SH-SY5Y (cell line): Measurements from ENCODE around the gene ASH1L.

Experiments
- GATA2 ChIP-seq: IDR thresholded peaks from 2 replicates; pipeline ENCODE4 v1.6.1; 2011; ENCODE audit warnings: mild to moderate bottlenecking, low read depth, low read length
- GATA3 ChIP-seq: IDR thresholded peaks from 2 replicates; pipeline ENCODE4 v1.6.1; 2011; ENCODE audit warnings: low read depth, mild to moderate bottlenecking, low read length, moderate library complexity

Gene ASH1L

DNA sequence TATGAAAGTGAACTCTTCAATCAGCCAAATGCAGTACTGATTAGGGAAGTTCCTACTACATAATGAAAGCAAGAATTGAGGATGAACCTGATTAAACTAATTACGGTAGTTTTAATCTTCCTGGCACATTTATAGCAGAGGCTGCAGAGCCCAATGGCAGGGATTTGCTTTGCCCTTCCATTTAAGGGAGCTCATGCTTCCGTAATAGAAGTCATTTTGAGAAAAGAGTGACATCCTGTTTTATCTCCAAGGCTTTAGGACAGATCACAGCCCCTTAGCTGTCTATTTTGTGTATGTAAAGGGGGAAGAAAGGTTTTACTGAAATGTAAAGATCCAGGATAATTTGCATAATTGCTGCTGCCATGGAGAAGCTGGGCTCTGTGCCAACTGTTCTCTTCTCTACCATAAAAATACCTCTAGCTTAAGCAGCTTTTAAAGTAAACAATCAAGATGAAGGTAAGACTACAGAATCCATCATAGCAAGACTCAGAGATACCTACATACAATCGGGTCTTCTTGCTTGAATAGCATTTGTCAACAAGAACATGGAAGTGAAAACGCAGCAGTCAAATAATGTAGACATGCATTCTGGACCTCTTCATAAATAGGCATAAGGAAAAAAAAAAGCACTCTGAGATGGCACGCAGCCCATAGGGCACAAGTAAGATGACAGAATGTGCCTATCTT, 62.5 kb downstream of the ASH1L start:
- TF ChIP-seq GATA3 (no peak), GATA2 (no peak)

DNA sequence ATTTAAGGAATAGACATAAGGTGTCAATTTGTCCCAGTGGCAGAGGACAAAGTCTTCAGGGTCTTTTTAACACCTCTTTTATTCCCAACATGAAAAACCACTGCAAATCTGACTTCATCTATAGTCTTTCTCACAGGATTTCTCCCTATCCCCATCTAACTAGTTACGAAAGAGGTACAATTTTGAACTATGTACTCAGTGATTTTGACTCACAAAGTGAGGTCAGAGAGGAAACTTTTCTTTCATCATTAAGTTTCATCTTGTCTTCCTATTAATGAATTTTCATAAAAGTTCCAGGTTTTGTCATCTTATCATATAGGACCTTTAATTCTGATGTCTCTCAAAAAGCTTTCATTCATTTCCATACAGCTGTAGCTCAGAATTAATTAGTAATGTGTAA, 63.3 kb downstream of the ASH1L start:
- TF ChIP-seq GATA2 (no peak), GATA3 (no peak)

DNA sequence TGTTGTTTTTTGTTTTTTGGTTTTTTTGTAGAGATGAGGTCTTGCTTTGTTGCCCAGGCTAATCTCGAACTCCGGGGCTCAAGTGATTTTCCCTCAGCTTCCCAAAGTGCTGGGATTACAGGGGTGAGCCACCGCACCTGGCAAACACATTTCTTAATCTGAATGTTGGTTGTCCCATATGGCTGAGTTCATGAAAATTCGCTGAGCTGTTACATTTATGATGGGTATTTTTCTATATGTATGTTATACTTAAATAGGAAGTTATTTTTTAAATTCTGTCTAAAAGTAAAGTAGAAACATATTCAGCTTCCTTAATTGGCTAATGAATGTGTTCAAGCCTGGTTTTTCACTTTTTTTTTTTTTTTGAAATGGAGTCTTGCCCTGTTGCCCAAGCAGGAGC, 75.1 kb downstream of the ASH1L start:
- no peak for TF ChIP-seq GATA3
- no peak for TF ChIP-seq GATA2

DNA sequence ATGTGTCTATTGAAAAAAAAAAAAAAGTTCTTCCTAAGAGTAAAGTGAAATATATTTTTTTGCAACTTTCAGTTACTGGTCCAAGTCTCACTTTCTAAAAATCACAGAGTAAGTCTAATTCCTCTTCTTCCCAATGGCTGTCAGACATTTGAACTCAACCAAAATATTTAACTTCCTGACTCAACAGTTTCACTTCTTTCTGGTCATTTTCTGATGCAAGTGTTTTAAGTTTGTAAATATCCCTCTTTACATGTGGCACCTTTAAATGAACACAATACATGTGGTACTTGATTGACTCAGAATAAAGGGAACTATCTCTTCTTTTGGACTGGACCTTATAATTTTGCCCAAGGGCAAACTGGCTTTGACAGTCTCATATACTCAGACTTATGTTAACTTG, 76.7 kb downstream of the ASH1L start:
- TF ChIP-seq GATA2 (no peak), GATA3 (no peak)

DNA sequence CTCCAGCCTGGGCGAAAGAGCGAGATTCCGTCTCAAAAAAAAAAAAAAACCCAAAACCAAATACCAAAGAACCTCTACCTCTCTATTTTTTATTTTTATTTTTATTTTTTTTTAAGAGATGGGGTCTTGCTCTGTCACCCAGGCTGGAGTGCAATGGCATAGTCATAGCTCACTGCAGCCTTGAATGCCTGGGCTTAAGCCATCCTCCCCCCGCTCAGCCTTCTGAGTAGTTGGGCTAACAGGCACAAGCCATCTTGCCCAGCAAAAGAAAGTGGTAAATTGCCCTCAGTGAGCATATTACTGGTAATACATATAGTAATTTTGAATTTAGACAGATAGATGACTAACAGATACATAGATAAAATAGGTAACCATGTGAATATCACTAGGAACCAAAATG, 77.4 kb downstream of the ASH1L start:
- TF ChIP-seq GATA3 (no peak), GATA2 (no peak)

DNA sequence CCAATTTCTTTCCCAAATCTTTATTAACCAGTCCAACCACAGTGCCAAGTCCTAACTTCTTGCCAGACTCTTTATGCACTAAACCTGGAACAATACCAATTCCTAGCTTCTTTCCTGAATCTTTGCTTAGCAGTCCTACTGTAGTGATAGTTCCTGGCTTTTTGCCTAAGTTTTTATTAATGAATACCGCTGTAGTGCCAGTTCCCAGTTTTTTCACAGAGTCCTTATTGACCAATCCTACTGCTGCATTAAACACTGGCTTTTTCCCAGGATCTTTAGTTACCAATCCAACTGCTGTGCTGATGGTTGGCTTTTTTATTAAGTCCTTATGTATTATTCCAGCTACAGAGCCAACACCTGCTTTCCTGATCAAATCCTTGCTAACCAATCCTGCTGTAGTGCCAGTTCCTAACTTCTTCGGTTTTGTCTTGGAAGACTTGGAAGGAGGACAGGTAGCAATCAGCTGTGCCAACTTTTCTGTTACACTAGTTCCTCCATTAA, 80.8 kb downstream of the ASH1L start:
- no peak for TF ChIP-seq GATA2
- no peak for TF ChIP-seq GATA3

DNA sequence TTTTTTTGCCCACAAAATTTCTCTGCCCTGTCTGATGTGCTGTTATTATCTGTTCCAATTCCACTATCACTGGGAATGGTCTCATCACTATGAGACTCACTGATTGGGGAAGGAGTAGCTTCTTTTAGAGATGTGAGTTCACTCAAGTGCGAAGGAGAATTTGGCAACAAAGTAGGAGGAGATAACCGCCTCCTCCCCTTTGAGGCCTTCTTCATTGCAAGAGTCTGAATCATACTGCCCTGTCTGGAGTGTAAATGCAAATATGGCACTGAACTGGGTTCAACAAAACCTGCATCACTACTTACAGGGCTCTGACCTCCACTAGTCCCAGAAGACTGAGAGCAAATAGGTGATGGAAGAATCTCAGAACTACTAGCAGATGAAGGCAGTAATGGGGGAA, 83.4 kb downstream of the ASH1L start:
- no peak for TF ChIP-seq GATA3
- no peak for TF ChIP-seq GATA2

DNA sequence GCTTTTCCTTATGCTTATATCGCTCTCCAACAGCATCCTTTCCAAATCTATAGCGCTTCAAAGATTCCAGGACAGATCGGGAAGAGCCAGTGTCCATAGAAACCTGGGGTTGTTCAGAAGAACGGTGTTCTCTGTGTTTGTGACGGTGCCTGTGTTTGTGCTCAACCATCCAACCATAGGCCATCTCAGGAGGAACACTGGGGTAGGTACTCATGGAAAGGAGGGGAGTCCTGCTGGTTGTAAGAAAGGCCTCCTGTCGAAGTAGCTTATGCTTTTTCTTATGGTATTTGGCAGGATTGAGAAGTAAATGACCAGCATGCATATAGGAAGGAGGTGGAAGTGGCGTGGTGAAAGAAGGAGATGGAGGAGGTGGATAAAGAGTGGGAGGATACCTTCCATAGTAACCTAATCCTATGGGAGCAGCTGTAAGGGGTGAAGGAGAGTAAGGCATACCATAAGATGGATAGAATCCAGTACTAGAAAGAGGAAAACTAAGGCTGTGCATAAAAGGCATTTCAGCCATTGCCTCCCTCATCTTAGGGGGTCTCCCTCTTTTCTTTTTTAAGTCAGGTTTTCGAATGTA, 84.2 kb downstream of the ASH1L start:
- no peak for TF ChIP-seq GATA2
- TF ChIP-seq GATA3, result no peak

DNA sequence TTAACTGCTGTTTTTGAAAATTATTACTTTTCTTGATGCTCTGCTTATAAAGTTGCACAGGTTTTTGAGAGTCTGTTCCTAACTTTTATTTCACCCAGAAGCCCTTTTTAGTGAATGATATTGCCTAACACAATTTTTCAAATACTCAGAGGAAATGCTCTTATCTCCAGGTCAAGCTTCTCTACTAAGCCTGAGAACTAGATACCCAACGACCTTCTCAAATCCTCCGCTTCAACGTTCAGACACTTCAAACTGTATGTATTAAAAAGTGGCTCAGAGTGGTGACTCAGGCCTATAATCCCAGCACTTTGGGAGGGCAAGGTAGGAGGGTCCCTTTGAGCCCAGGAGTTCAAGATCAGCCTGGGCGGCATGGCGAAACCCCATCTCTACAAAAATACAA, 88.5 kb downstream of the ASH1L start:
- TF ChIP-seq GATA2 (no peak), GATA3 (no peak)

DNA sequence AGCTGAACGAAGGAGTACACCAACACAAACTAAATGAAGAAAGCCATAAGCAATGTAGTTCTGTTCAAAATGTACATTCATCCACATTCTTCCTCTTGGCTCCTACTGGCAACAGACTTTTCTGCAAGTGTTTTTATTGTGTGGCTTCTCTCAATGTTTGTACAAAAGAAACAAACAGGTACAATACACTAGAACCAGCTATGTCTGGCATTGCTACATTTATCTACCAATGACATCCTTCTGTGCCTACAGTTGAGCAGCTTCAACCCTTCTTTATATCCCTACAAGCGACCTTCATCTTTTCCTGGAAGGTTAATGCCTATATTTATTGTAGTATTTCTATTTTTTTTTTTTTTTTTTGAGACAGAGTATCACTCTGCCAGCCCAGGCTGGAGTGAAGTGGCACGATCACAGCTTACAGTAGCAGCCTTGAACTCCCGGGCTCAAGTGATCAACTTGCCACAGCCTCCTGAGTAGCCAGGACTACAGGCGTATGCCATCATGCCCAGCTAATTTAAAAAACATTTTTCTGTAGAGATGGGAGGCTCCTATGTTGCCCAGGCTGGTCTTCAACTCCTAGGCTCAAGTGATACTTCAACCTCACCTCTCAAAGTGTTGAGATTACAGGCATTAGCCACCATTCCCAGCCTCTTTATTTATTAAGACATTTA, 89.3 kb downstream of the ASH1L start:
- TF ChIP-seq GATA3 (no peak), GATA2 (no peak)

DNA sequence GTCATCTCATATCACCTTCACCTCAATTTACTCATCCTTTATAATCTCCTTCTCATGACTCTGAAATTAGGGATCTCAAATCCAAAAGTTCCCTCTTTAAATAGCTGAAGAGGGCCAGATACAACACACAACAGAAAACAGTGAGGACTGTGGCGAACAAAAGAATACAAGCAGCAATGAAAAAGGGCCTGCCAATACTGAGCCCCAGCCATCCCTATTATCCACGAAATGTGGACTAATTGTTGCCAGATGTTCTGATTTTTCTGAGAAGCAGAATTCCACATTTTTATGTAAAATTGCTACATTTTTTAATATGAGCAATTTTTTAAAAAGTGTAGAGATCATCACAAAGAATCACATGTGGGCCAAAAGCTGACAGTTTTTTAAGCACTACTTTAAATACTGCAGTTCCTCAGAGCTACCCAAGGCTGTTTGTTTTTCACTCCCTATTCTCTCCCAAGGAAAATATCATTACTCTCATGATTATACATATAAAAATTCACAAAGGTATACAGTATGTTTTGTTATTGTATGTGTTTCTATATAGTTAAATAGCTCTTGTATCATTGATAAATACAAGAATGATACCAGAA, 90.0 kb downstream of the ASH1L start:
- TF ChIP-seq GATA3 (no peak), GATA2 (no peak)

DNA sequence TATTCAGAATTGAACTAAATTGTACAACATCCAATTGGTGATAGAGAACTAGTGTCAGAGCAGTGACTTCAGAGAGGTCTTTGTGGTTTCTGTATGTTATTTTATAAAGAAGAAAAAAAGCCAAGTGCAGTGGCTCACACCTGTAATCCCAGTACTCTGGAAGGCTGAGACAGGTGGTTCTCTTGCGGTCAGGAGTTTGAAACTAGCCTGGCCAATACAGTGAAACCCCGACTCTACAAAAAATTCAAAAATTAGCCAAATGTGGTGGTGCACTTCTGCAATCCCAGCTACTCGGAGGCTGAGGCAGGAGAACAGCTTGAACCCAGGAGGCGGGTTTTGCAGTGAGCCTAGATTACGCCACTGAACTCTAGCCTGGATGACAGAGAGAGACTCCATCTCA, 90.7 kb downstream of the ASH1L start:
- TF ChIP-seq GATA3, result no peak
- TF ChIP-seq GATA2, result no peak

DNA sequence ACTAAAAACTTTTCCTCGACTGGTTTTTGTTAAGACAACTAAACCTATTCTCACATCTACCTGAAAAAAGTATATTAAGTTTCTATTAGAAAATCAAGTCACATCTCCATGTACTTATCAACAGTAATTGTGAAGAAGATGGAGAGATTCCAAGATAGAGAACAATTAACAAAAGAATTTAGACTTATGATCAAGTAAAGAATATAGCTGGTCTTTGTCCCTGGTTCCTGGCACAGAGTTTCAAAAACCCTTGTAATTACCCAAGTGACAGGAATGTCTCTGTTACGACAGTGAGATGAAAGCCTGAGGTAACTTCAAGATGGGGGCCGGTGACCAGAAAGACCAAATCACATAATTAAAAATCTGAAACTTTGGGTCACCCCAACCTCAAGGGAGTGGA, 91.6 kb downstream of the ASH1L start:
- TF ChIP-seq GATA3 (no peak), GATA2 (no peak)

DNA sequence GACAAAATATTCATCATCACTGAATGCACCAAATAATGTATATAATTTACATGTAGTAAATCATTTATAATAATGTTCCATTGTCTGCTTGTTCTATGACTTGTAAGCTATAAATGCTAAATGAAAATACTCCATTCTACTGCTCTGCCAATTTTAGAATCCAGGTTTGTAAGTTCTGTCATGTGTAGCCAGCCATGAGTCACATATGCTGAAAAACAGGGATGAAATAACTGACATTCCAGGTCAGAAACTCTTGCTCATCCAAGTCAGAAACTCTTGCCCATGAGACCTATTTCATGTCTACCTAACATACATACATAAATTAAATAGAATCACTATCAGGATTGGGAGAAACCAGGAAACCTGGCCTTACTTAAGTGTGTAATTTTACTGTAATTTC, 95.6 kb downstream of the ASH1L start:
- TF ChIP-seq GATA3, result no peak
- TF ChIP-seq GATA2, result no peak

DNA sequence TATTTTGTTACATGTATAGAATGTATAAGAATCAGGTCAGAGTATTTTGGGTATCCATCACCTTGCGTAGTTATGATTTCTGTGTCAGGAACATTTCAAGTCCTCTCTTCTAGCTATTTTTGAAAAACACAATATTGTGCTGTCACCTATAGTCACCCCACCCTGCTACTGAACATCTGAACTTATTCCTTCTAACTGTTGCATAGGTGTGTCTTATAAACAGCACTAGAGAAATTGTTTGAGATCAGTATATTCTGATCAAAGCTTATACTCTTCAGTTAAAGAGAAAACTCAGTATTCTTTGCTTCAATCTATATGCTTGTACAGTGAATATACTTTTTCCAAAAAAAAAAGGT, 96.0 kb downstream of the ASH1L start:
- no peak for TF ChIP-seq GATA2
- no peak for TF ChIP-seq GATA3
